ENCODE measurements around the gene SSR4.

- no peak for TF ChIP-seq EZH2phosphoT487 (IDR thresholded peaks at IDR 0.05; ENCODE audit: borderline replicate concordance, low read depth, low read length)
- no peak for TF ChIP-seq CTCF (conservative IDR thresholded peaks at IDR 0.05; ENCODE audit: low read length)
These were observed 35.0 kb downstream of the SSR4 start for GRCh38 chrX:153829549-153829798.

Measured in OCI-LY7 (cell line).